ENCODE data around the gene MOBP.

GRCh38 chr3:39521456-39521855 lies 54.0 kb downstream of the MOBP start:
- no peak for TF ChIP-seq CTCF (IDR thresholded peaks at IDR 0.05; ENCODE audit: low read depth, low read length, missing input control)
- TF ChIP-seq YY1 (IDR thresholded peaks at IDR 0.05) = no peak
- no peak for TF ChIP-seq MAX (IDR thresholded peaks at IDR 0.05)
- TF ChIP-seq GABPA (IDR thresholded peaks at IDR 0.05 in 1 of 2, conservative IDR thresholded peaks at IDR 0.05 in 1 of 2) = no peak
- TF ChIP-seq RXRA (IDR thresholded peaks at IDR 0.05) = no peak
- TF ChIP-seq, protein P1, sequence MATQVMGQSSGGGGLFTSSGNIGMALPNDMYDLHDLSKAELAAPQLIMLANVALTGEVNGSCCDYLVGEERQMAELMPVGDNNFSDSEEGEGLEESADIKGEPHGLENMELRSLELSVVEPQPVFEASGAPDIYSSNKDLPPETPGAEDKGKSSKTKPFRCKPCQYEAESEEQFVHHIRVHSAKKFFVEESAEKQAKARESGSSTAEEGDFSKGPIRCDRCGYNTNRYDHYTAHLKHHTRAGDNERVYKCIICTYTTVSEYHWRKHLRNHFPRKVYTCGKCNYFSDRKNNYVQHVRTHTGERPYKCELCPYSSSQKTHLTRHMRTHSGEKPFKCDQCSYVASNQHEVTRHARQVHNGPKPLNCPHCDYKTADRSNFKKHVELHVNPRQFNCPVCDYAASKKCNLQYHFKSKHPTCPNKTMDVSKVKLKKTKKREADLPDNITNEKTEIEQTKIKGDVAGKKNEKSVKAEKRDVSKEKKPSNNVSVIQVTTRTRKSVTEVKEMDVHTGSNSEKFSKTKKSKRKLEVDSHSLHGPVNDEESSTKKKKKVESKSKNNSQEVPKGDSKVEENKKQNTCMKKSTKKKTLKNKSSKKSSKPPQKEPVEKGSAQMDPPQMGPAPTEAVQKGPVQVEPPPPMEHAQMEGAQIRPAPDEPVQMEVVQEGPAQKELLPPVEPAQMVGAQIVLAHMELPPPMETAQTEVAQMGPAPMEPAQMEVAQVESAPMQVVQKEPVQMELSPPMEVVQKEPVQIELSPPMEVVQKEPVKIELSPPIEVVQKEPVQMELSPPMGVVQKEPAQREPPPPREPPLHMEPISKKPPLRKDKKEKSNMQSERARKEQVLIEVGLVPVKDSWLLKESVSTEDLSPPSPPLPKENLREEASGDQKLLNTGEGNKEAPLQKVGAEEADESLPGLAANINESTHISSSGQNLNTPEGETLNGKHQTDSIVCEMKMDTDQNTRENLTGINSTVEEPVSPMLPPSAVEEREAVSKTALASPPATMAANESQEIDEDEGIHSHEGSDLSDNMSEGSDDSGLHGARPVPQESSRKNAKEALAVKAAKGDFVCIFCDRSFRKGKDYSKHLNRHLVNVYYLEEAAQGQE (IDR thresholded peaks at IDR 0.05) = no peak
- TF ChIP-seq FOXA1 (IDR thresholded peaks at IDR 0.05) = no peak
- TF ChIP-seq FOXA2 (IDR thresholded peaks at IDR 0.05) = no peak
- no peak for TF ChIP-seq EGR1 (IDR thresholded peaks at IDR 0.05; ENCODE audit: low read depth in 2 of 2)
- TF ChIP-seq HNF4A (conservative IDR thresholded peaks at IDR 0.05) = no peak
- no peak for TF ChIP-seq RAD21 (IDR thresholded peaks at IDR 0.05)
- TF ChIP-seq JUND (IDR thresholded peaks at IDR 0.05) = no peak
- no peak for TF ChIP-seq SP1 (IDR thresholded peaks at IDR 0.05)
